DND-41 (cell line): ENCODE data around the gene ADAMTS13.

Experiments used
- EZH2 ChIP-seq: IDR thresholded peaks from 3 replicates; pipeline ENCODE4 v1.6.1; 2012; ENCODE audit warnings: borderline replicate concordance, low read depth, mild to moderate bottlenecking, moderate library complexity, low read length, inconsistent platforms; ENCODE audit not compliant: severe bottlenecking
- TF ChIP-seq, protein P1 (sequence below): IDR thresholded peaks from 2 replicates; pipeline ENCODE4 v1.5.1; 2012; ENCODE audit warnings: borderline replicate concordance, low read length, moderate library complexity, mild to moderate bottlenecking; ENCODE audit not compliant: poor library complexity, severe bottlenecking; ENCODE audit errors: extremely low read depth

DNA sequence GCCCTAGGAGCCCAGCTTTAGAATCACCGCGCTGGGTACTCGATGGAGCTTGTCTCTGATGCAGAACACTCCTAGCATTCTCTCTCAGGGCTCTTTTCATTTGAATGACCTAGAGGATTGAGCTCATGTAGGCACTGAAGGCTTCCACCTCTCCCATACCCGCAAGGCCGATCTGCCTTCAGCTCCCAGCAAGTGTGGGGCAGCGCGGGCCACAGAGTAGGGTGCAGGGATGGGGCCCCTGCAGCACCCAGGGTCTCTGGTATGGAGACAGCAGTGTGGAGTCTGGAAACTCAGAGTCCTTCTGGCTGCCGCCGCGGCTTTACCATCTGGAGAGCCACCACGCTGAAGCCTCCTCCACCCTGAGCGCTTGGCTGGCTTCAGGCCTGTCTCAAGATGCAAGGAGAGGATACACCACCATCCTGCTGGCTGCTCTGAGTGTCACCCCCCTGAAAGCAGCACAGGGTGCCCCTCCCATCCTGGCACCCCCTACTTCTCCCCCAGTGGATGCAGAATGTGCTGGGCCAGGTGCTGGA, 33.1 kb upstream of the ADAMTS13 start:
- TF ChIP-seq, protein P1, sequence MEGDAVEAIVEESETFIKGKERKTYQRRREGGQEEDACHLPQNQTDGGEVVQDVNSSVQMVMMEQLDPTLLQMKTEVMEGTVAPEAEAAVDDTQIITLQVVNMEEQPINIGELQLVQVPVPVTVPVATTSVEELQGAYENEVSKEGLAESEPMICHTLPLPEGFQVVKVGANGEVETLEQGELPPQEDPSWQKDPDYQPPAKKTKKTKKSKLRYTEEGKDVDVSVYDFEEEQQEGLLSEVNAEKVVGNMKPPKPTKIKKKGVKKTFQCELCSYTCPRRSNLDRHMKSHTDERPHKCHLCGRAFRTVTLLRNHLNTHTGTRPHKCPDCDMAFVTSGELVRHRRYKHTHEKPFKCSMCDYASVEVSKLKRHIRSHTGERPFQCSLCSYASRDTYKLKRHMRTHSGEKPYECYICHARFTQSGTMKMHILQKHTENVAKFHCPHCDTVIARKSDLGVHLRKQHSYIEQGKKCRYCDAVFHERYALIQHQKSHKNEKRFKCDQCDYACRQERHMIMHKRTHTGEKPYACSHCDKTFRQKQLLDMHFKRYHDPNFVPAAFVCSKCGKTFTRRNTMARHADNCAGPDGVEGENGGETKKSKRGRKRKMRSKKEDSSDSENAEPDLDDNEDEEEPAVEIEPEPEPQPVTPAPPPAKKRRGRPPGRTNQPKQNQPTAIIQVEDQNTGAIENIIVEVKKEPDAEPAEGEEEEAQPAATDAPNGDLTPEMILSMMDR = no peak
- TF ChIP-seq EZH2 = no peak
